GM23338 (cell line): ENCODE data around the gene SORCS2. TPM values are rescaled to one million over a fixed set of nuclear protein-coding genes. Genes with fewer than 3 reads are reported as not detected.

ENCODE experiments used
- ATAC-seq: fragments of 200-7000 bp; cut with Tn5 transposase; 3 replicates; pipeline ENCODE4 v1.9.1; 2020
- DNase-seq: peaks from one replicate; pipeline ENCODE4 v3.0.0-alpha.2; 2015; ENCODE audit warnings: low spot score
- H2AFZ ChIP-seq: fragments of 200-600 bp; sonication (generic); 2 replicates; pipeline ENCODE4 v1.8.0; 2016; ENCODE audit warnings: antibody characterized with exemption, mild to moderate bottlenecking, moderate library complexity
- H3F3A ChIP-seq: fragments of 200-600 bp; sonication (generic); replicated peaks from 2 replicates; pipeline ENCODE4 v1.8.0; 2017; ENCODE audit warnings: antibody characterized with exemption, mixed run types, low read depth
- H3K27ac ChIP-seq: fragments of 200-600 bp; sonication (generic); 2 replicates; pipeline ENCODE4 v1.6.1; 2016; ENCODE audit warnings: low read depth
- H3K27me3 ChIP-seq: fragments of 200-600 bp; sonication (generic); 2 replicates; pipeline ENCODE4 v1.8.0; 2016; ENCODE audit warnings: mild to moderate bottlenecking, mixed run types, moderate library complexity; ENCODE audit not compliant: insufficient read depth
- H3K36me3 ChIP-seq: fragments of 200-600 bp; sonication (generic); 2 replicates; pipeline ENCODE4 v1.8.0; 2016; ENCODE audit warnings: mild to moderate bottlenecking; ENCODE audit not compliant: insufficient read depth
- H3K4me1 ChIP-seq: fragments of 200-600 bp; sonication (generic); 2 replicates; pipeline ENCODE4 v1.8.0; 2016; ENCODE audit warnings: mild to moderate bottlenecking, moderate library complexity; ENCODE audit not compliant: insufficient read depth
- H3K4me2 ChIP-seq: fragments of 200-600 bp; sonication (generic); 2 replicates; pipeline ENCODE4 v1.7.1; 2017; ENCODE audit warnings: mixed run types
- H3K4me3 ChIP-seq: fragments of 200-600 bp; sonication (generic); 2 replicates; pipeline ENCODE4 v1.6.1; 2016; ENCODE audit warnings: mixed run types
- H3K79me2 ChIP-seq: fragments of 200-600 bp; sonication (generic); replicated peaks from 2 replicates; pipeline ENCODE4 v1.8.0; 2017; ENCODE audit warnings: mild to moderate bottlenecking; ENCODE audit not compliant: insufficient read depth
- H3K9me2 ChIP-seq: fragments of 200-600 bp; sonication (generic); 2 replicates; pipeline ENCODE4 v1.8.0; 2017; ENCODE audit not compliant: insufficient read depth
- H4K20me1 ChIP-seq: fragments of 200-600 bp; sonication (generic); replicated peaks from 2 replicates; pipeline ENCODE4 v1.8.0; 2017; ENCODE audit warnings: mild to moderate bottlenecking; ENCODE audit not compliant: insufficient read depth
- H3K27ac Mint-ChIP-seq: 2 replicates; pipeline ENCODE4 v1.8.0; 2020; ENCODE audit warnings: inconsistent platforms, mild to moderate bottlenecking, moderate library complexity, mixed read lengths
- H3K27me3 Mint-ChIP-seq: 3 replicates; pipeline ENCODE4 v1.8.0; 2022; ENCODE audit warnings: low read depth, mild to moderate bottlenecking, moderate library complexity, mixed read lengths, inconsistent platforms; ENCODE audit not compliant: insufficient read depth, poor library complexity
- H3K36me3 Mint-ChIP-seq: 3 replicates; pipeline ENCODE4 v1.8.0; 2021; ENCODE audit warnings: low read depth, mild to moderate bottlenecking, inconsistent platforms, moderate library complexity, mixed read lengths
- H3K4me1 Mint-ChIP-seq: 3 replicates; pipeline ENCODE4 v1.8.0; 2020; ENCODE audit warnings: mild to moderate bottlenecking, inconsistent platforms, mixed read lengths
- H3K4me3 Mint-ChIP-seq: 3 replicates; pipeline ENCODE4 v1.8.0; 2021; ENCODE audit warnings: moderate library complexity, mild to moderate bottlenecking, inconsistent platforms, mixed read lengths
- H3K9me3 Mint-ChIP-seq: 3 replicates; pipeline ENCODE4 v1.8.0; 2020; ENCODE audit warnings: moderate library complexity, mild to moderate bottlenecking, inconsistent platforms, mixed read lengths
- CREB1 ChIP-seq: fragments of 250-450 bp; sonication (Bioruptor Pico); IDR thresholded peaks from 2 replicates; pipeline ENCODE4 v1.5.0; 2020; ENCODE audit warnings: low read depth, mild to moderate bottlenecking, moderate library complexity
- EZH2 ChIP-seq: fragments of 200-600 bp; sonication (generic); IDR thresholded peaks from one replicate; pipeline ENCODE4 v1.8.0; 2017; ENCODE audit warnings: antibody characterized with exemption, mild to moderate bottlenecking, low read depth; ENCODE audit not compliant: unreplicated experiment
- EZH2phosphoT487 ChIP-seq: fragments of 200-600 bp; sonication (generic); IDR thresholded peaks from one replicate; pipeline ENCODE4 v1.8.1; 2018; ENCODE audit warnings: antibody characterized with exemption; ENCODE audit not compliant: unreplicated experiment
- JUNB ChIP-seq: IDR thresholded peaks from one replicate; pipeline ENCODE4 v1.6.1; 2016; ENCODE audit warnings: antibody characterized with exemption; ENCODE audit not compliant: unreplicated experiment
- STAT1 ChIP-seq: IDR thresholded peaks from one replicate; pipeline ENCODE4 v1.6.1; 2016; ENCODE audit warnings: antibody characterized with exemption; ENCODE audit not compliant: unreplicated experiment
- ZNF114 ChIP-seq: fragments of 250-450 bp; sonication (Bioruptor Pico); IDR thresholded peaks from 2 replicates; pipeline ENCODE4 v1.5.0; 2020; ENCODE audit warnings: mild to moderate bottlenecking, moderate library complexity
- polyA plus RNA-seq: library from polyadenylated mRNA; unstranded; fragments of >200 nt; fragmentation: Nextera tagmentation; extraction: Ambion mirVana; gene quantifications from 2 replicates; pipeline ENCODE4 v1.2.1, GENCODE V29; 2016
- total RNA-seq: library from RNA; depleted of rRNA; stranded (reverse); fragments of >200 nt; shearing (Covaris generic); gene quantifications from 2 replicates; pipeline ENCODE4 v1.2.3, GENCODE V29; 2014
- TF ChIP-seq, protein P1 (sequence below), 2 experiments: fragments of 200-600 bp in 1 of 2; sonication (generic) in 1 of 2; conservative IDR thresholded peaks; 2 replicates each; pipeline versions ENCODE4 v1.5.1 to v1.6.1; 2016 to 2017; ENCODE audit warnings: antibody characterized with exemption in 2 of 2, low read depth in 2 of 2, mild to moderate bottlenecking in 2 of 2, moderate library complexity in 1 of 2

SORCS2 gene
- total and polyA plus RNA-seq, 2 experiments from 2014 or later = 0.47 to 2.4 TPM

- Mint-ChIP-seq H3K4me1 (peaks cover 6% of the 10 kb centered on the region), H3K36me3 (no peaks in the 10 kb centered on the region; the same call in 2 of the 3 replicates)
- H4K20me1 ChIP-seq = no peaks in the 10 kb centered on the region
These were observed 135.1 kb downstream of the SORCS2 start for GRCh38 chr4:7327341-7327885.

GRCh38 chr4:7328162-7328912 is 136.0 kb downstream of the SORCS2 start:
- no peak overlapping the region for H3K27ac ChIP-seq
- TF ChIP-seq ZNF114 (CRISPR knock-in tag) (no peak), EZH2 (no peak), EZH2phosphoT487 (no peak), STAT1 (no peak), JUNB (no peak)
- TF ChIP-seq, protein P1, sequence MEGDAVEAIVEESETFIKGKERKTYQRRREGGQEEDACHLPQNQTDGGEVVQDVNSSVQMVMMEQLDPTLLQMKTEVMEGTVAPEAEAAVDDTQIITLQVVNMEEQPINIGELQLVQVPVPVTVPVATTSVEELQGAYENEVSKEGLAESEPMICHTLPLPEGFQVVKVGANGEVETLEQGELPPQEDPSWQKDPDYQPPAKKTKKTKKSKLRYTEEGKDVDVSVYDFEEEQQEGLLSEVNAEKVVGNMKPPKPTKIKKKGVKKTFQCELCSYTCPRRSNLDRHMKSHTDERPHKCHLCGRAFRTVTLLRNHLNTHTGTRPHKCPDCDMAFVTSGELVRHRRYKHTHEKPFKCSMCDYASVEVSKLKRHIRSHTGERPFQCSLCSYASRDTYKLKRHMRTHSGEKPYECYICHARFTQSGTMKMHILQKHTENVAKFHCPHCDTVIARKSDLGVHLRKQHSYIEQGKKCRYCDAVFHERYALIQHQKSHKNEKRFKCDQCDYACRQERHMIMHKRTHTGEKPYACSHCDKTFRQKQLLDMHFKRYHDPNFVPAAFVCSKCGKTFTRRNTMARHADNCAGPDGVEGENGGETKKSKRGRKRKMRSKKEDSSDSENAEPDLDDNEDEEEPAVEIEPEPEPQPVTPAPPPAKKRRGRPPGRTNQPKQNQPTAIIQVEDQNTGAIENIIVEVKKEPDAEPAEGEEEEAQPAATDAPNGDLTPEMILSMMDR (conservative IDR thresholded peaks at IDR 0.05; ENCODE audit: low read depth in 2 of 2) = no peak
- no peaks in the 10 kb centered on the region for H3K79me2 ChIP-seq
- Mint-ChIP-seq H3K36me3 (no peaks in the 10 kb centered on the region), H3K4me3 (no peak overlapping the region), H3K4me1 (no peaks in the 10 kb centered on the region; the same call in 2 of the 3 replicates), H3K9me3 (no peaks in the 10 kb centered on the region), H3K27me3 (peaks cover 12% of the 10 kb centered on the region), H3K27ac (no peak overlapping the region)
- H3K36me3 ChIP-seq = no peaks in the 10 kb centered on the region
- H3K27me3 ChIP-seq = no peaks in the 10 kb centered on the region
- H3K9me2 ChIP-seq = no peaks in the 10 kb centered on the region
- no peak overlapping the region for H2AFZ ChIP-seq
- H4K20me1 ChIP-seq = no peaks in the 10 kb centered on the region
- H3K4me3 ChIP-seq = no peak overlapping the region
- no peaks in the 10 kb centered on the region for H3K4me1 ChIP-seq
- DNase-seq (no peak), ATAC-seq (no peak)
- no peak overlapping the region for H3K4me2 ChIP-seq
- no peaks in the 10 kb centered on the region for H3F3A ChIP-seq

More at GRCh38 chr4:7327341-7327885, 135.1 kb downstream of the SORCS2 start:
- Histone ChIP-seq H3K4me3 (no peak overlapping the region), H3K79me2 (no peaks in the 10 kb centered on the region), H3K27me3 (no peaks in the 10 kb centered on the region), H3K9me2 (no peaks in the 10 kb centered on the region), H2AFZ (no peak overlapping the region), H3K4me2 (no peak overlapping the region), H3F3A (no peaks in the 10 kb centered on the region), H3K27ac (no peak overlapping the region), H3K4me1 (no peaks in the 10 kb centered on the region), H3K36me3 (no peaks in the 10 kb centered on the region)
- TF ChIP-seq ZNF114 (CRISPR knock-in tag) (no peak), CREB1 (no peak)
- H3K27me3 Mint-ChIP-seq = peaks cover 12% of the 10 kb centered on the region
- no peaks in the 10 kb centered on the region for H3K9me3 Mint-ChIP-seq
- H3K4me3 Mint-ChIP-seq = no peak overlapping the region
- no peak for DNase-seq
- no peak overlapping the region for H3K27ac Mint-ChIP-seq
- no peak for ATAC-seq
